Fibroblast of villous mesenchyme (primary cell): Measurements from ENCODE around the gene PLXNB3. TPM values are rescaled to one million over a fixed set of nuclear protein-coding genes. Genes with fewer than 3 reads are reported as not detected.

Source experiments
- DNase-seq: peaks from one replicate; pipeline ENCODE4 v3.0.0-alpha.2; 2010; ENCODE audit warnings: low read depth
- H3K4me3 ChIP-seq: 2 replicates; pipeline ENCODE4 v1.5.1; 2011; ENCODE audit warnings: low read depth, mild to moderate bottlenecking, low read length
- total RNA-seq: library from RNA; depleted of rRNA; stranded (reverse); fragments of >200 nt; gene quantifications from 2 replicates; pipeline ENCODE4 v1.2.3, GENCODE V29; 2012
- TF ChIP-seq, protein P1 (sequence below): IDR thresholded peaks from 2 replicates; pipeline ENCODE4 v1.5.1; 2012; ENCODE audit warnings: low read depth, mild to moderate bottlenecking, low read length; ENCODE audit not compliant: insufficient read depth

PLXNB3 gene
- total RNA-seq, 1 donor, result 3.0 TPM

DNA sequence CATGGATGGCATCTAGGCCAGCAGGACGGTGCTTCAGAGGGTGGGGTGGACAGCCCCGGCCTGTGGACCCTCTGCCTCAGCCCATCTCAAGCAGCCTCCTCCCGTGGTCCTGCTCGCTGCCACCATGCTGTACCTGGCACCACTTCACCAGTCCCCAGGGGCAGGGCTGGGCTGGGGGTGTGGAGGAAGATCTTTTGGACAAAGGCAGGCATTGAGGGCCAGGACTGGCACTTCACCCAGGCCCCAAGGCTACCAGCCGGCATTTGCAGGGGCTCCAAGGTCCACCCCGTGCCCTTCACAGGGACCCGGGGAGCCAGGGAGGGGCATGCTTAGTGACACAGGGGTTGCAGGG, 713 bp downstream of the PLXNB3 start:
- H3K4me3 ChIP-seq, result no peak overlapping the region
- TF ChIP-seq, protein P1, sequence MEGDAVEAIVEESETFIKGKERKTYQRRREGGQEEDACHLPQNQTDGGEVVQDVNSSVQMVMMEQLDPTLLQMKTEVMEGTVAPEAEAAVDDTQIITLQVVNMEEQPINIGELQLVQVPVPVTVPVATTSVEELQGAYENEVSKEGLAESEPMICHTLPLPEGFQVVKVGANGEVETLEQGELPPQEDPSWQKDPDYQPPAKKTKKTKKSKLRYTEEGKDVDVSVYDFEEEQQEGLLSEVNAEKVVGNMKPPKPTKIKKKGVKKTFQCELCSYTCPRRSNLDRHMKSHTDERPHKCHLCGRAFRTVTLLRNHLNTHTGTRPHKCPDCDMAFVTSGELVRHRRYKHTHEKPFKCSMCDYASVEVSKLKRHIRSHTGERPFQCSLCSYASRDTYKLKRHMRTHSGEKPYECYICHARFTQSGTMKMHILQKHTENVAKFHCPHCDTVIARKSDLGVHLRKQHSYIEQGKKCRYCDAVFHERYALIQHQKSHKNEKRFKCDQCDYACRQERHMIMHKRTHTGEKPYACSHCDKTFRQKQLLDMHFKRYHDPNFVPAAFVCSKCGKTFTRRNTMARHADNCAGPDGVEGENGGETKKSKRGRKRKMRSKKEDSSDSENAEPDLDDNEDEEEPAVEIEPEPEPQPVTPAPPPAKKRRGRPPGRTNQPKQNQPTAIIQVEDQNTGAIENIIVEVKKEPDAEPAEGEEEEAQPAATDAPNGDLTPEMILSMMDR, result no peak
- DNase-seq, result no peak

DNA sequence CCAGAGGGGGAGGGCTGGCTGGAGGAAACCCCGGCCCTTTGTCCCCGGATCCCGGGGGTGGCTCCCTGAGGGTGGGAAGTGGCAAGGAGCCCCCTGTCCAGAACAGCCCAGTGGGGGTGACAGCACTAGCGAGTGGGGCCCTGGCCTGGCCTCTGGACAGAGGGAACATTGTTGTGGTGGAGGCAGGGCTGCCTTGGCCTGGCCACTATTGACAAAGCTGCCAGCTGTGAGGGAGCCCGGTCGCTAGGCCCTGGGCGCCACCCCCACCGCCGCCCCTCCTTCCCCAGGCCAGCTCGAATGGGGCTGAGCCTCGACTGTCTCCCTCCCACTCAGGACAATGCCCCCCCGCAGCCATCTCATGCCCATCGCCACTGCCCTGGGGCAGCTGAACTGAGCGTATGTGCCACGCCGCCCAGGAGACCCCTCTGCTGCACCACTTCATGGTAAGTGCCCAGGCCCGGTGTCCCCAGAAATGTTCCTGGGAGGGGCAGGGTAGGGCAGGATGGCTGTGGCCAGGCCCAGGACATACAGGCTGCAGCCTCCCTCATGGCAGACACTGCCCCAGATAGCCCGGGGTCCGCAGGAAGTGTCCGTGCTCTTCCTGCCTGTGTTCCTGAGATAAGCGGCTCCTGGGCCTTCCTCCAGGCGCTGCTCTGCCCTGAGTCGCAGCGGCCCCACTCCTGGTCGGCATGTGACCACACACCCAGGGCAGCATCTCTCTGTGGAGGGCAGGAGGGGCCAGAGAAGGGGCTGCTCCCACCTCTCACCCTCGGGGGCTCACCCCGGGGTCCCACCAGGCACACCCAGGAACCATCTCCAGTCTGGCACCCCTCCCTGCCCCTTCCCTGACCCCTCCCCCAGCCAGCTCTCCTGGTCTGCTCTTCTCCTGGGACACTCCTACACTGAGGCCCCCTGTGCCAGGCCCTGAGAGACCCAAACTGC, 1.4 kb downstream of the PLXNB3 start:
- TF ChIP-seq, protein P1, result no peak
- H3K4me3 ChIP-seq, result peak overlapping the region; percentile 52
- DNase-seq, result peak; percentile 23

DNA sequence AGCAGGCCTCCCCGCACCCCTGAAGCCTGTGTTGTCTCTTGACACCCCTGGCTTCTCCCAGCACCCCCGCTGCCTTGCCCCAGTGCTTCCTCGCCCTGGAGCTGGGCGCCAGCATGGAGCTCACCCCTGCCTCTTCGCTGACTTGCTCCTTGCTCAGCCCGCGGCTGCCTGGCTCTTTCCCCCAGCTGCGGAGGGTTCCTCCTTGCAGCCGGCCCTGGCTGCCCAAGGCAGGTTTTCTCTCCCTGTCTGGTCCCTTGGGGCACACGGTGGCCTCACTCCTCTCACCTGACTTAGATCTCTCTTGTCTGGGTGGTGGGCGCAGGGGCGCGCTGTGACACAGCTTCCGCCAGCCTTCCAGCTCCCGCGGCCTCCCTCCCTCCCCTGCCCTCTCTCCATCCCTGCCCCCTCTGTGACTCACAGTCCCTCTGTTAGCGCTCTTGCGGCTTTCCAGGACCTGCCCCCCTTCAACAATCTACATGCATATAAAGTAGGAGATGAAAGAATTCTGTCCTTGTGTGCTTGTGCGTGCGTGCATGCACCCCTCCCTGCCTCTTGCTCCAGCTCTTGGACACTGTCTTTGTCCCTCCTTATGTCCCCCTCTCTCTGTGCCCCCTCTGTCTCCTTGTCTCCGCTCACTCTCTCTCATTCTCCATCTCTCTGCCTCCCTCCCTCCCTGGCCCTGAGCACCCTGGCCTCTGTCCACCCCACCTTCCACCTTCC, 2.2 kb downstream of the PLXNB3 start:
- TF ChIP-seq, protein P1, result no peak
- peak; percentile 62 for DNase-seq
- H3K4me3 ChIP-seq, result peak overlapping the region; percentile 52

DNA sequence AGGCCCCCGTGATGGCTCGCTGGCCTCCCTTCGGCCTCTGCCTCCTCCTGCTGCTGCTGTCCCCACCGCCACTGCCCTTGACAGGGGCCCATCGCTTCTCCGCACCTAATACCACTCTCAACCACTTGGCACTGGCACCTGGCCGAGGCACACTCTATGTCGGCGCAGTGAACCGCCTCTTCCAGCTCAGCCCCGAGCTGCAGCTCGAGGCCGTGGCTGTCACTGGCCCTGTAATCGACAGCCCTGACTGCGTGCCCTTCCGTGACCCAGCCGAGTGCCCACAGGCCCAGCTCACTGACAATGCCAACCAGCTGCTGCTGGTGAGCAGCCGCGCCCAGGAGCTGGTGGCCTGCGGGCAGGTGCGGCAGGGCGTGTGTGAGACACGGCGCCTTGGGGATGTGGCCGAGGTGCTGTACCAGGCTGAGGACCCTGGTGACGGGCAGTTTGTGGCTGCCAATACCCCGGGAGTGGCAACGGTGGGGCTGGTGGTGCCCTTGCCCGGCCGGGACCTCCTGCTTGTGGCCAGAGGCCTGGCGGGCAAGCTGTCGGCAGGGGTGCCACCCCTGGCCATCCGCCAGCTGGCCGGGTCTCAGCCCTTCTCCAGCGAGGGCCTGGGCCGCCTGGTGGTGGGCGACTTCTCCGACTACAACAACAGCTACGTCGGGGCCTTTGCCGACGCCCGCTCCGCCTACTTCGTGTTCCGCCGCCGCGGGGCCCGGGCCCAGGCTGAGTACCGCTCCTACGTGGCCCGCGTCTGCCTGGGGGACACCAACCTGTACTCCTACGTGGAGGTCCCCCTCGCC, 3.0 kb downstream of the PLXNB3 start:
- H3K4me3 ChIP-seq, result no peak overlapping the region
- DNase-seq, result no peak

DNA sequence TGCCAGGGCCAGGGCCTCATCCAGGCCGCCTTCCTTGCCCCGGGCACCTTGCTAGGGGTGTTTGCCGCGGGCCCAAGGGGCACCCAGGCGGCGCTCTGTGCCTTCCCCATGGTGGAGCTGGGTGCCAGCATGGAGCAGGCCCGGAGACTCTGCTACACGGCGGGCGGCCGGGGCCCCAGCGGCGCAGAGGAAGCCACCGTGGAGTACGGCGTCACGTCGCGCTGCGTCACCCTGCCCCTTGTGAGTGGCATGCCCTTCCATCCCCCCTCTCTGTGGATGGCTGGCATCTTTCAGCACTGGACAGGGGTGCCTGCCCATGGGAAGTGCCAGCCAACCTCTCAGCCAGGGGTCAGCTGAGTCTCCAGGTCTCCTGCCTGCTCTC, 3.6 kb downstream of the PLXNB3 start:
- TF ChIP-seq, protein P1, result no peak
- DNase-seq, result no peak
- H3K4me3 ChIP-seq, result no peak overlapping the region

More for the DNA sequence above, 3.0 kb downstream of the PLXNB3 start:
- TF ChIP-seq, protein P1, result no peak

DNA sequence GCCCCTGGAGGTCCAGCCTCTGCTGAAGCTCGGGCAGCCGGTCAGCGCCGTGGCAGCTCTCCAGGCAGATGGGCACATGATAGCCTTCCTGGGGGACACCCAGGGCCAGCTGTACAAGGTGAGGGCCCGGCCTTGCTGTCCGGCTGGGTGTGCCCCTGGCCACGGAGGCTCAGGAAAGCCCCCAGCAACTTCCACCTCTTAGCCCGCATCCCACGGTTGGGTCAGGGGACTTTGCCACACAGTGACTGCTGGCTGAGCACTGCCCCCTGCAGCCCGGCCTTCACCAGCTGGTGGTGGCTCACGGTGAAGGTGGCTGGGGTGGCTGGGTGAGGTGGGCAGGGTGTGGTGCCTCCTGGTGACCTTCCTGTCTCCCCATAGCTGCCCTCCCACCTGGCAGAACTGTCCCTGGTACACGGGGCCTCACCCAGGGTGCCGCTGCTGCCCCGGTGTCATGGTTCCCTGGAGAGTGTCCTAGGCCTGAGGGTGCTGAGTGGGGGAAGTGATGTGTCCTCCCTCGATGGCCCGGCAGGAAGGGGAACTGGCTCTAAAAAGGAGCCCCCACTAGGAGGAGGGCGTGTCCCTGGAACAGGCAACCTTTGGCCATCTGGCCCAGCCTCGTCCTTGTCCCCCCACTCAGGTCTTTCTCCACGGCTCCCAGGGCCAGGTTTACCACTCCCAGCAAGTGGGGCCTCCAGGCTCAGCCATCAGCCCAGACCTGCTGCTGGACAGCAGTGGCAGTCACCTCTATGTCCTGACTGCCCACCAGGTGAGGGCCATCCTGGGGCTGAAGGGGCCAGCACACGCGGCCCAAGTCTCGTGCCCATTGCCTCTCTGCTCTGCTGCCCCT, 4.5 kb downstream of the PLXNB3 start:
- TF ChIP-seq, protein P1, result no peak
- no peak for DNase-seq
- no peak overlapping the region for H3K4me3 ChIP-seq
